ENCODE measurements around the gene LAIR1.

DNA sequence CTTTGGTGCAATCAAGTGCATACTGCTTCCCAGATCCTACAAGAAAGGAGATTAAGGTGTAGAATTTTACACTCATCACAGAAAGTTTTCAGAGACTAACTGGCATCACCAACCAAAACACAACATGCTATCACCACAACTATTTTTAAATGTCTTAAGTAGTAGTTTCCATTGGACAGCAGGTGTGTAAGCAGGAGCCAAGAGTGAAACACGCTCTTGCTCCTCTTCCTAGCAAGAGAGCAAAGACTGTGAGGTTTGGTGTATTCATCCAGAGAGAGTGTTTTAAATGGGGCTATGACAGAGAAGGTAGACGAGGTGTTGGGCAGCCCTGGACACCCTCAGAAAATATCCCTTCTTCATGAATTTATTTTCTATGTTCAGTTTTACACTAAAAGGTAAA lies 13.3 kb downstream of the LAIR1 start:
- TF ChIP-seq, protein P1, sequence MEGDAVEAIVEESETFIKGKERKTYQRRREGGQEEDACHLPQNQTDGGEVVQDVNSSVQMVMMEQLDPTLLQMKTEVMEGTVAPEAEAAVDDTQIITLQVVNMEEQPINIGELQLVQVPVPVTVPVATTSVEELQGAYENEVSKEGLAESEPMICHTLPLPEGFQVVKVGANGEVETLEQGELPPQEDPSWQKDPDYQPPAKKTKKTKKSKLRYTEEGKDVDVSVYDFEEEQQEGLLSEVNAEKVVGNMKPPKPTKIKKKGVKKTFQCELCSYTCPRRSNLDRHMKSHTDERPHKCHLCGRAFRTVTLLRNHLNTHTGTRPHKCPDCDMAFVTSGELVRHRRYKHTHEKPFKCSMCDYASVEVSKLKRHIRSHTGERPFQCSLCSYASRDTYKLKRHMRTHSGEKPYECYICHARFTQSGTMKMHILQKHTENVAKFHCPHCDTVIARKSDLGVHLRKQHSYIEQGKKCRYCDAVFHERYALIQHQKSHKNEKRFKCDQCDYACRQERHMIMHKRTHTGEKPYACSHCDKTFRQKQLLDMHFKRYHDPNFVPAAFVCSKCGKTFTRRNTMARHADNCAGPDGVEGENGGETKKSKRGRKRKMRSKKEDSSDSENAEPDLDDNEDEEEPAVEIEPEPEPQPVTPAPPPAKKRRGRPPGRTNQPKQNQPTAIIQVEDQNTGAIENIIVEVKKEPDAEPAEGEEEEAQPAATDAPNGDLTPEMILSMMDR (conservative IDR thresholded peaks at IDR 0.05) = no peak
- TF ChIP-seq ZFX (IDR thresholded peaks at IDR 0.05) = no peak
